HepG2 (cell line): ENCODE results near the gene VAV2. TPM values are rescaled to one million over a fixed set of nuclear protein-coding genes. Genes with fewer than 3 reads are reported as not detected.

ENCODE experiments used
- ATAC-seq: fragments of 200-7000 bp; cut with Tn5 transposase; 3 replicates; pipeline ENCODE4 v1.9.1; 2020; ENCODE audit warnings: mild to moderate bottlenecking, moderate library complexity
- BruUV-seq: library from RNA; stranded (reverse); fragments of 400-500 nt; replicated peaks from 2 replicates; lab custom pipeline; 2021; lab: Mats Ljungman, UMichigan
- CTCF ChIA-PET: fragments of 300-600 bp; formaldehyde crosslinking; extraction: SDS; loops from one replicate; lab custom pipeline; 2021; ENCODE audit warnings: low total read pairs, inconsistent platforms, low intra/inter-chr PET ratio; lab: Yijun Ruan, JAX
- POLR2A ChIA-PET: fragments of 350-600 bp; sonication (Branson Sonifier 250); formaldehyde crosslinking; loops from one replicate; lab custom pipeline; 2020; ENCODE audit warnings: antibody characterized with exemption, inconsistent platforms; lab: Yijun Ruan, JAX
- DNase-seq: peaks from one replicate; pipeline ENCODE4 v3.0.0-alpha.2; 2015; ENCODE audit warnings: low spot score
- FAIRE-seq: peaks from 3 replicates; lab custom pipeline; 2011; peaks lifted over from hg19 to GRCh38; lab: Jason Lieb, UNC
- H2AFZ ChIP-seq: one replicate; pipeline ENCODE4 v1.6.1; 2011; ENCODE audit warnings: low read length, inconsistent platforms
- H3K27ac ChIP-seq: fragments of 300-600 bp; 3 replicates; pipeline ENCODE4 v1.8.0; 2011; ENCODE audit warnings: mixed run types, mild to moderate bottlenecking, mixed read lengths, low read length, inconsistent platforms; ENCODE audit not compliant: insufficient read depth; ENCODE audit errors: extremely low read length
- H3K27me3 ChIP-seq, 2 experiments: fragments of 200-600 bp in 1 of 2; 2 replicates in 1 of 2; 3 replicates in 1 of 2; pipeline versions ENCODE4 v1.6.0 to v1.8.0; 2011; ENCODE audit warnings: low read length in 2 of 2, mild to moderate bottlenecking in 2 of 2, moderate library complexity in 2 of 2, inconsistent platforms in 1 of 2; ENCODE audit not compliant: insufficient read depth in 2 of 2, control insufficient read depth in 1 of 2
- H3K36me3 ChIP-seq, 2 experiments: fragments of 200-600 bp in 1 of 2; replicated peaks in 1 of 2; 2 replicates in 1 of 2; 3 replicates in 1 of 2; pipeline versions ENCODE4 v1.5.1 to v1.8.0; 2011; ENCODE audit warnings: low read length in 2 of 2, inconsistent platforms in 1 of 2; ENCODE audit not compliant: insufficient read depth in 2 of 2, control insufficient read depth in 1 of 2
- H3K4me1 ChIP-seq: 2 replicates; pipeline ENCODE4 v1.5.1; 2012; ENCODE audit warnings: low read length, inconsistent platforms; ENCODE audit not compliant: insufficient read depth
- H3K4me2 ChIP-seq: 2 replicates; pipeline ENCODE4 v1.6.0; 2011; ENCODE audit warnings: low read depth, low read length, inconsistent platforms
- H3K4me3 ChIP-seq, 3 experiments: fragments of 200-600 bp in 1 of 3; sonication (generic), shearing (Covaris generic) in 1 of 3; replicated peaks in 1 of 3; 2 replicates each; pipeline ENCODE4 v1.5.1; 2011 to 2016; ENCODE audit warnings: low read length in 3 of 3, inconsistent platforms in 2 of 3, low read depth in 2 of 3, mild to moderate bottlenecking in 2 of 3, control low read depth in 1 of 3, mixed read lengths in 1 of 3; ENCODE audit not compliant: insufficient read depth in 1 of 3
- H3K79me2 ChIP-seq: one replicate; pipeline ENCODE4 v1.6.1; 2011; ENCODE audit warnings: low read length, inconsistent platforms; ENCODE audit not compliant: insufficient read depth
- H3K9ac ChIP-seq: 2 replicates; pipeline ENCODE4 v1.6.0; 2011; ENCODE audit warnings: mild to moderate bottlenecking, low read depth, low read length, inconsistent platforms; ENCODE audit not compliant: insufficient read depth
- H3K9me3 ChIP-seq: 2 replicates; pipeline ENCODE4 v1.5.1; 2012; ENCODE audit warnings: mild to moderate bottlenecking, low read length
- H4K20me1 ChIP-seq: 2 replicates; pipeline ENCODE4 v1.6.0; 2011; ENCODE audit warnings: inconsistent platforms, mild to moderate bottlenecking, low read length, moderate library complexity; ENCODE audit not compliant: insufficient read depth
- EED ChIP-seq: sonication (generic); formaldehyde crosslinking; IDR thresholded peaks from 2 replicates; pipeline ENCODE4 v1.5.0; 2020; ENCODE audit warnings: mild to moderate bottlenecking, missing genetic modification reagents
- FOXA3 ChIP-seq: IDR thresholded peaks from 2 replicates; pipeline ENCODE4 v1.6.1; 2016; ENCODE audit warnings: missing genetic modification reagents, missing compliant biosample characterization
- FOXM1 ChIP-seq: sonication (generic); formaldehyde crosslinking; IDR thresholded peaks from 2 replicates; pipeline ENCODE4 v1.5.0; 2020; ENCODE audit warnings: missing genetic modification reagents
- HMG20B ChIP-seq: conservative IDR thresholded peaks from 2 replicates; pipeline ENCODE4 v1.6.1; 2016; ENCODE audit warnings: missing genetic modification reagents, missing compliant biosample characterization
- KLF15 ChIP-seq: sonication (generic); formaldehyde crosslinking; IDR thresholded peaks from 2 replicates; pipeline ENCODE4 v1.8.1; 2023; ENCODE audit warnings: borderline replicate concordance, mild to moderate bottlenecking, inconsistent platforms, missing genetic modification reagents, mixed read lengths
- PAWR ChIP-seq: sonication (generic); formaldehyde crosslinking; IDR thresholded peaks from 2 replicates; pipeline ENCODE4 v1.4.0; 2020; ENCODE audit warnings: missing genetic modification reagents, mild to moderate bottlenecking, borderline replicate concordance
- SP5 ChIP-seq: IDR thresholded peaks from 2 replicates; pipeline ENCODE4 v1.6.1; 2016; ENCODE audit warnings: low read depth, borderline replicate concordance
- TBL1XR1 ChIP-seq: fragments of 150-350 bp; IDR thresholded peaks from 2 replicates; pipeline ENCODE4 v1.6.1; 2014; ENCODE audit warnings: borderline replicate concordance, low read length; ENCODE audit not compliant: partially characterized antibody
- ZBTB7B ChIP-seq: sonication (generic); formaldehyde crosslinking; IDR thresholded peaks from 2 replicates; pipeline ENCODE4 v1.4.0; 2020; ENCODE audit warnings: missing genetic modification reagents
- ZFP36 ChIP-seq: fragments of 150-350 bp; IDR thresholded peaks from 2 replicates; pipeline ENCODE4 v1.6.1; 2018; ENCODE audit warnings: borderline replicate concordance, low read length, low read depth; ENCODE audit not compliant: partially characterized antibody
- ZNF18 ChIP-seq: sonication (generic); formaldehyde crosslinking; IDR thresholded peaks from 2 replicates; pipeline ENCODE4 v1.8.0; 2022; ENCODE audit warnings: mild to moderate bottlenecking, missing genetic modification reagents; ENCODE audit not compliant: insufficient replicate concordance
- ZNF616 ChIP-seq: sonication (generic); formaldehyde crosslinking; IDR thresholded peaks from 2 replicates; pipeline ENCODE4 v1.5.0; 2020; ENCODE audit warnings: low read depth, mild to moderate bottlenecking, missing genetic modification reagents
- ZNF644 ChIP-seq: IDR thresholded peaks from 2 replicates; pipeline ENCODE4 v1.6.1; 2016; ENCODE audit warnings: low read depth
- WGBS: methylation state at CpG from one replicate; pipeline ENCODE4 v1.1.6; 2017; ENCODE audit warnings: low lambda C conversion rate; 5-methylcytosine and 5-hydroxymethylcytosine counted together
- in situ Hi-C: cut with HindIII; loops from 2 replicates; pipeline ENCODE4 v1.10.0; 2017; ENCODE audit warnings: low pct_unique_long_range_greater_than_20kb; ENCODE audit not compliant: extremely low pct_ligation_motif_present
- intact Hi-C: fragments of 100-400 bp; cut with micrococcal nuclease; formaldehyde crosslinking; loops from one replicate; pipeline ENCODE4 v1.10.0; 2022; ENCODE audit not compliant: unreplicated experiment
- polyA plus RNA-seq, 8 experiments: library from polyadenylated mRNA; depleted of rRNA in 3 of 8; stranded (reverse) in 7 of 8; unstranded in 1 of 8; fragments of >200 nt; fragmentation: Illumina TruSeq in 4 of 8; extraction: Trizol in 4 of 8; gene quantifications; 2 replicates each; pipeline versions ENCODE4 v1.2.1 to v1.2.3, GENCODE V29; 2011 to 2016; ENCODE audit warnings: low read depth in 4 of 8, missing spikeins in 1 of 8, mixed read lengths in 1 of 8; ENCODE audit not compliant: insufficient read depth in 1 of 8
- total RNA-seq, 5 experiments: library from RNA; depleted of rRNA; stranded (reverse); fragments of >200 nt; fragmentation: Illumina TruSeq; extraction: Trizol; gene quantifications; 2 replicates each; pipeline ENCODE4 v1.2.3, GENCODE V29; 2016; ENCODE audit warnings: low read depth in 1 of 5
- TF ChIP-seq, protein P1 (sequence below): sonication (generic); formaldehyde crosslinking; IDR thresholded peaks from 2 replicates; pipeline ENCODE4 v1.4.0; 2020; ENCODE audit warnings: missing genetic modification reagents, borderline replicate concordance
- TF ChIP-seq, protein P2 (sequence below): sonication (generic); formaldehyde crosslinking; conservative IDR thresholded peaks from 2 replicates; pipeline ENCODE4 v1.8.0; 2022; ENCODE audit warnings: low read depth, missing genetic modification reagents
- TF ChIP-seq, protein P3 (sequence below): sonication (generic); formaldehyde crosslinking; IDR thresholded peaks from 2 replicates; pipeline ENCODE4 v1.9.0; 2021; ENCODE audit warnings: missing genetic modification reagents, borderline replicate concordance
- TF ChIP-seq, protein P4 (sequence below): sonication (generic); formaldehyde crosslinking; IDR thresholded peaks from 2 replicates; pipeline ENCODE4 v1.4.0; 2020; ENCODE audit warnings: mild to moderate bottlenecking, low read depth, missing genetic modification reagents

VAV2 gene
- total and polyA plus RNA-seq, 2 of the 13 experiments (the other 11 are each of a cell fraction or from before 2014, with no cell fraction given), result 22.5 to 22.9 TPM

DNA sequence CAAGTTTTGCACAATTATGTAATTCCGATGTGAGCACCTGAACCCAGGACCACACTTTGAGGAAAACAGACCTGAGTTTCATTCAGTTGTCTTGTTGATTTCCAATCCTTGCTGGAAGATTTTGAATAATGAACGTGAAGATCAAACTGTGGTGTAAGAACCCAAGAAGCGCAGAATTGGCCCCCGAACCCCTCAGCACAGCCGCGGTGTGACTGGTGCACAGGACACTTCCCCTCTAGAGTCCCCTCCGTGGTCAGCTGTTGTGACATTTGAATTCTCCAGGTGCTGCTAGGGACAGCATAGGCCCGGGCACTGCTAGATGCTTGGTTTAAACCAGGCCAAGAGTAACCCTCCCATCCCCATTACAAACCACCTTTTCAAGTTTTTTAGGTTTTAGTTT is 34.9 kb upstream of the VAV2 start:
- Histone ChIP-seq H2AFZ (no peak overlapping the region), H4K20me1 (no peaks in the 10 kb centered on the region), H3K4me3 (no peak overlapping the region), H3K79me2 (no peaks in the 10 kb centered on the region), H3K36me3 (peaks cover 0 to 12% of the 10 kb centered on the region in 2 experiments; a peak in 2 of 5 replicates), H3K9me3 (no peaks in the 10 kb centered on the region), H3K27ac (no peak overlapping the region), H3K9ac (no peak overlapping the region), H3K4me2 (no peak overlapping the region), H3K27me3 (no peaks in the 10 kb centered on the region), H3K4me1 (peaks cover 29% of the 10 kb centered on the region)
- ATAC-seq (no peak), FAIRE-seq (no peak), DNase-seq (no peak)
- CTCF ChIA-PET, result no interaction called here
- in situ Hi-C loops, result no loop called here
- intact Hi-C loops, result loop anchor here (5.0 kb wide), 1 partner anchor 40 kb away; the partner anchor contains the start of gene BRD3
- TSS peak; percentile 73 for BruUV-seq
- POLR2A ChIA-PET, result no interaction called here
- WGBS, result 95% methylated on average over 8 of the region's 8 CpGs
- TF ChIP-seq ZNF18, result no peak
- TF ChIP-seq FOXM1 (CRISPR knock-in tag), result no peak
- TF ChIP-seq ZNF644 (CRISPR knock-in tag), result no peak
- TF ChIP-seq, protein P1, sequence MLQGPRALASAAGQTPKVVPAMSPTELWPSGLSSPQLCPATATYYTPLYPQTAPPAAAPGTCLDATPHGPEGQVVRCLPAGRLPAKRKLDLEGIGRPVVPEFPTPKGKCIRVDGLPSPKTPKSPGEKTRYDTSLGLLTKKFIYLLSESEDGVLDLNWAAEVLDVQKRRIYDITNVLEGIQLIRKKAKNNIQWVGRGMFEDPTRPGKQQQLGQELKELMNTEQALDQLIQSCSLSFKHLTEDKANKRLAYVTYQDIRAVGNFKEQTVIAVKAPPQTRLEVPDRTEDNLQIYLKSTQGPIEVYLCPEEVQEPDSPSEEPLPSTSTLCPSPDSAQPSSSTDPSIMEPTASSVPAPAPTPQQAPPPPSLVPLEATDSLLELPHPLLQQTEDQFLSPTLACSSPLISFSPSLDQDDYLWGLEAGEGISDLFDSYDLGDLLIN (CRISPR knock-in tag), result no peak
- no peak for TF ChIP-seq EED
- TF ChIP-seq ZFP36, result no peak
- no peak for TF ChIP-seq PAWR (CRISPR knock-in tag)
- TF ChIP-seq FOXA3 (CRISPR knock-in tag), result no peak
- TF ChIP-seq, protein P2, sequence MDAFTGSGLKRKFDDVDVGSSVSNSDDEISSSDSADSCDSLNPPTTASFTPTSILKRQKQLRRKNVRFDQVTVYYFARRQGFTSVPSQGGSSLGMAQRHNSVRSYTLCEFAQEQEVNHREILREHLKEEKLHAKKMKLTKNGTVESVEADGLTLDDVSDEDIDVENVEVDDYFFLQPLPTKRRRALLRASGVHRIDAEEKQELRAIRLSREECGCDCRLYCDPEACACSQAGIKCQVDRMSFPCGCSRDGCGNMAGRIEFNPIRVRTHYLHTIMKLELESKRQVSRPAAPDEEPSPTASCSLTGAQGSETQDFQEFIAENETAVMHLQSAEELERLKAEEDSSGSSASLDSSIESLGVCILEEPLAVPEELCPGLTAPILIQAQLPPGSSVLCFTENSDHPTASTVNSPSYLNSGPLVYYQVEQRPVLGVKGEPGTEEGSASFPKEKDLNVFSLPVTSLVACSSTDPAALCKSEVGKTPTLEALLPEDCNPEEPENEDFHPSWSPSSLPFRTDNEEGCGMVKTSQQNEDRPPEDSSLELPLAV (CRISPR knock-in tag), result no peak
- no peak for TF ChIP-seq TBL1XR1
- no peak for TF ChIP-seq ZNF616 (CRISPR knock-in tag)
- no peak for TF ChIP-seq KLF15 (CRISPR knock-in tag)
- TF ChIP-seq, protein P3, sequence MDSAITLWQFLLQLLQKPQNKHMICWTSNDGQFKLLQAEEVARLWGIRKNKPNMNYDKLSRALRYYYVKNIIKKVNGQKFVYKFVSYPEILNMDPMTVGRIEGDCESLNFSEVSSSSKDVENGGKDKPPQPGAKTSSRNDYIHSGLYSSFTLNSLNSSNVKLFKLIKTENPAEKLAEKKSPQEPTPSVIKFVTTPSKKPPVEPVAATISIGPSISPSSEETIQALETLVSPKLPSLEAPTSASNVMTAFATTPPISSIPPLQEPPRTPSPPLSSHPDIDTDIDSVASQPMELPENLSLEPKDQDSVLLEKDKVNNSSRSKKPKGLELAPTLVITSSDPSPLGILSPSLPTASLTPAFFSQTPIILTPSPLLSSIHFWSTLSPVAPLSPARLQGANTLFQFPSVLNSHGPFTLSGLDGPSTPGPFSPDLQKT (CRISPR knock-in tag), result no peak
- no peak for TF ChIP-seq ZBTB7B (CRISPR knock-in tag)
- TF ChIP-seq SP5, result no peak
- TF ChIP-seq HMG20B (CRISPR knock-in tag), result no peak
- TF ChIP-seq, protein P4, sequence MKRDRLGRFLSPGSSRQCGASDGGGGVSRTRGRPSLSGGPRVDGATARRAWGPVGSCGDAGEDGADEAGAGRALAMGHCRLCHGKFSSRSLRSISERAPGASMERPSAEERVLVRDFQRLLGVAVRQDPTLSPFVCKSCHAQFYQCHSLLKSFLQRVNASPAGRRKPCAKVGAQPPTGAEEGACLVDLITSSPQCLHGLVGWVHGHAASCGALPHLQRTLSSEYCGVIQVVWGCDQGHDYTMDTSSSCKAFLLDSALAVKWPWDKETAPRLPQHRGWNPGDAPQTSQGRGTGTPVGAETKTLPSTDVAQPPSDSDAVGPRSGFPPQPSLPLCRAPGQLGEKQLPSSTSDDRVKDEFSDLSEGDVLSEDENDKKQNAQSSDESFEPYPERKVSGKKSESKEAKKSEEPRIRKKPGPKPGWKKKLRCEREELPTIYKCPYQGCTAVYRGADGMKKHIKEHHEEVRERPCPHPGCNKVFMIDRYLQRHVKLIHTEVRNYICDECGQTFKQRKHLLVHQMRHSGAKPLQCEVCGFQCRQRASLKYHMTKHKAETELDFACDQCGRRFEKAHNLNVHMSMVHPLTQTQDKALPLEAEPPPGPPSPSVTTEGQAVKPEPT (CRISPR knock-in tag), result no peak
